HCT116 (cell line): ENCODE measurements around the gene PNLIPRP3. TPM values are rescaled to one million over a fixed set of nuclear protein-coding genes. Genes with fewer than 3 reads are reported as not detected.

Experiments used
- ATAC-seq: fragments of 200-7000 bp; cut with Tn5 transposase; 2 replicates; pipeline ENCODE4 v1.9.1; 2020; ENCODE audit warnings: mild to moderate bottlenecking, moderate library complexity
- BruUV-seq: library from RNA; stranded (reverse); fragments of 400-500 nt; replicated peaks from 2 replicates; lab custom pipeline; 2021; lab: Mats Ljungman, UMichigan
- CTCF ChIA-PET: fragments of 300-600 bp; sonication (Branson Sonifier 250); formaldehyde crosslinking; loops from one replicate; lab custom pipeline; 2021; ENCODE audit warnings: antibody characterized with exemption; lab: Charles Lee
- POLR2A ChIA-PET: fragments of 300-600, 350-600 bp; sonication (Branson Sonifier 250); formaldehyde crosslinking; loops from one replicate; lab custom pipeline; 2021; ENCODE audit warnings: antibody characterized with exemption; lab: Charles Lee
- RAD21 ChIA-PET, 2 experiments: fragments of 300-600 bp; sonication (Branson Sonifier 250); formaldehyde crosslinking; loops; one replicate each; lab custom pipeline; 2023; ENCODE audit warnings: low total read pairs in 2 of 2; ENCODE audit not compliant: uncharacterized antibody in 2 of 2, unreplicated experiment in 2 of 2, low non-redundant PET in 1 of 2; lab: Charles Lee
- DNase-seq: peaks from one replicate; pipeline ENCODE4 v3.0.0-alpha.2; 2010; ENCODE audit warnings: low read depth, low spot score
- H2AFZ ChIP-seq: fragments of 200-600 bp; shearing (Covaris generic), sonication (generic); 2 replicates; pipeline ENCODE4 v1.6.1; 2017; ENCODE audit warnings: low read depth, mixed run types, mixed read lengths, antibody characterized with exemption, low read length; ENCODE audit not compliant: poor library complexity, severe bottlenecking
- H3K27ac ChIP-seq: 2 replicates; pipeline ENCODE4 v1.5.1; 2012; ENCODE audit warnings: low read depth, low read length
- H3K27me3 ChIP-seq: fragments of 200-600 bp; sonication (generic); 2 replicates; pipeline ENCODE4 v1.6.1; 2016; ENCODE audit warnings: mixed run types, low read length, mixed read lengths; ENCODE audit not compliant: insufficient read depth
- H3K36me3 ChIP-seq, 2 experiments: fragments of 200-500 bp in 1 of 2; fragments of 200-600 bp in 1 of 2; sonication (Bioruptor generic) in 1 of 2; sonication (generic) in 1 of 2; 2 replicates each; pipeline versions ENCODE4 v1.5.1 to v1.6.1; 2014 to 2016; ENCODE audit warnings: low read length in 2 of 2, inconsistent platforms in 1 of 2, mixed read lengths in 1 of 2, mixed run types in 1 of 2; ENCODE audit not compliant: insufficient read depth in 2 of 2, control insufficient read depth in 1 of 2
- H3K4me1 ChIP-seq, 2 experiments: fragments of 200-600 bp in 1 of 2; sonication (generic) in 1 of 2; 2 replicates each; pipeline versions ENCODE4 v1.5.1 to v1.6.1; 2012 to 2017; ENCODE audit warnings: low read length in 2 of 2, inconsistent platforms in 1 of 2, mild to moderate bottlenecking in 1 of 2, mixed read lengths in 1 of 2, mixed run types in 1 of 2, moderate library complexity in 1 of 2; ENCODE audit not compliant: insufficient read depth in 2 of 2, control insufficient read depth in 1 of 2
- H3K4me2 ChIP-seq: fragments of 200-600 bp; sonication (generic); 2 replicates; pipeline ENCODE4 v1.6.1; 2017; ENCODE audit warnings: mixed run types, low read length, mixed read lengths
- H3K4me3 ChIP-seq, 2 experiments: fragments of 200-600 bp in 1 of 2; sonication (generic) in 1 of 2; replicated peaks in 1 of 2; 2 replicates each; pipeline ENCODE4 v1.5.1; 2011 to 2016; ENCODE audit warnings: low read length in 2 of 2, control low read depth in 1 of 2, low read depth in 1 of 2, mild to moderate bottlenecking in 1 of 2, mixed read lengths in 1 of 2, mixed run types in 1 of 2
- H3K79me2 ChIP-seq: fragments of 200-600 bp; sonication (generic); 2 replicates; pipeline ENCODE4 v1.6.1; 2017; ENCODE audit warnings: mild to moderate bottlenecking, mixed run types, low read length, moderate library complexity, mixed read lengths; ENCODE audit not compliant: insufficient read depth
- H3K9ac ChIP-seq: fragments of 200-600 bp; sonication (generic); 2 replicates; pipeline ENCODE4 v1.6.1; 2016; ENCODE audit warnings: low read length, mixed read lengths
- H3K9me2 ChIP-seq: fragments of 200-600 bp; sonication (generic), shearing (Covaris generic); 2 replicates; pipeline ENCODE4 v1.6.1; 2017; ENCODE audit warnings: mixed run types, mild to moderate bottlenecking, moderate library complexity; ENCODE audit not compliant: insufficient read depth
- H3K9me3 ChIP-seq, 2 experiments: fragments of 200-500 bp in 1 of 2; fragments of 200-600 bp in 1 of 2; sonication (Bioruptor generic) in 1 of 2; sonication (generic) in 1 of 2; 2 replicates each; pipeline ENCODE4 v1.6.1; 2014 to 2017; ENCODE audit warnings: low read length in 2 of 2, mixed read lengths in 2 of 2, inconsistent platforms in 1 of 2, low read depth in 1 of 2, mild to moderate bottlenecking in 1 of 2, mixed run types in 1 of 2, moderate library complexity in 1 of 2; ENCODE audit not compliant: control insufficient read depth in 1 of 2, insufficient read depth in 1 of 2
- H4K20me1 ChIP-seq: fragments of 200-600 bp; sonication (generic), shearing (Covaris generic); 2 replicates; pipeline ENCODE4 v1.6.1; 2017; ENCODE audit warnings: mixed run types, mild to moderate bottlenecking, moderate library complexity; ENCODE audit not compliant: insufficient read depth
- CEBPB ChIP-seq: IDR thresholded peaks from 2 replicates; pipeline ENCODE4 v1.6.1; 2012; ENCODE audit warnings: low read depth
- ELF1 ChIP-seq: IDR thresholded peaks from 2 replicates; pipeline ENCODE4 v1.6.1; 2012; ENCODE audit warnings: low read depth, borderline replicate concordance
- EZH2phosphoT487 ChIP-seq: fragments of 200-600 bp; IDR thresholded peaks from 2 replicates; pipeline ENCODE4 v1.6.1; 2018; ENCODE audit warnings: antibody characterized with exemption, borderline replicate concordance
- POLR2AphosphoS5 ChIP-seq: IDR thresholded peaks from 2 replicates; pipeline ENCODE4 v1.6.1; 2011; ENCODE audit warnings: mild to moderate bottlenecking, low read depth, low read length, moderate library complexity
- TCF7L2 ChIP-seq: IDR thresholded peaks from 2 replicates; pipeline ENCODE4 v1.7.0; 2011; ENCODE audit warnings: borderline replicate concordance, inconsistent platforms; ENCODE audit not compliant: insufficient read depth, insufficient read length; ENCODE audit errors: extremely low read depth
- ZFX ChIP-seq: fragments of 450-650 bp; IDR thresholded peaks from 2 replicates; pipeline ENCODE4 v1.6.1; 2017
- intact Hi-C: fragments of 100-400 bp; cut with micrococcal nuclease; formaldehyde crosslinking; loops from 2 replicates; pipeline ENCODE4 v1.10.0; 2022
- total RNA-seq: library from RNA; stranded (reverse); gene quantifications from one replicate; pipeline ENCODE4 v1.2.1, GENCODE V29; 2021; ENCODE audit not compliant: unreplicated experiment
- TF ChIP-seq, protein P1 (sequence below): IDR thresholded peaks from 2 replicates; pipeline ENCODE4 v1.6.1; 2012
- TF ChIP-seq, protein P2 (sequence below): IDR thresholded peaks from 2 replicates; pipeline ENCODE4 v1.6.1; 2012

Gene PNLIPRP3
- total RNA-seq, 1 experiment from 2014 or later: not detected

DNA sequence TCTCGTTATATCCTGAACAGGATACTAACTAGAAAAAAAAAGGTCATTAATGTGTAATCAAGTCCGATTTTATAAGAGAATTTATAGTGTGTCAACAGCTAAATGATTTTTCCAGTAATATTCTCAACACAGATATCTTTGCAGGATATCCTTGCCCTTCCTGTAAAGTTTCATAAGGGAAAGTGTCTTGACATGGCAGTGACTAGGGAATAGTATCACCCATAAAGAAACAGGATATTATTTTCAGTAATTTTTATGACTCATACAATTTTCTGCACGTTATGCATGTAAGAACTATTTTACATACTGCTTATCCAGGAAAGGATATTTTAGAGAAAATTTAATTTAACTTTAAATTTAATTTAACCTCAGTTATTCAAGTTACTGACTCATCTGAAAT lies 98.6 kb downstream of the PNLIPRP3 start:
- Histone ChIP-seq H3K4me3 (no peak overlapping the region), H3K9me3 (peaks cover 0 to 4% of the 10 kb centered on the region in 2 experiments; a peak in 1 of 4 replicates), H3K27me3 (peaks cover 17% of the 10 kb centered on the region), H3K4me2 (no peak overlapping the region), H3K9ac (no peak overlapping the region), H3K9me2 (no peaks in the 10 kb centered on the region), H3K79me2 (no peaks in the 10 kb centered on the region), H3K36me3 (no peaks in the 10 kb centered on the region), H4K20me1 (no peaks in the 10 kb centered on the region), H3K4me1 (no peaks in the 10 kb centered on the region), H3K27ac (no peak overlapping the region), H2AFZ (no peak overlapping the region)
- CTCF ChIA-PET: interaction anchor here (0.6 kb wide), 1 partner anchor 263 kb away, joined by 3 read pairs; no protein-coding TSS in a partner anchor
- no peak for DNase-seq
- POLR2A ChIA-PET: no interaction called here
- BruUV-seq: no TSS peak
- TF ChIP-seq CEBPB (no peak), ELF1 (no peak), POLR2AphosphoS5 (no peak), EZH2phosphoT487 (no peak), ZFX (no peak), TCF7L2 (no peak)
- TF ChIP-seq, protein P1, sequence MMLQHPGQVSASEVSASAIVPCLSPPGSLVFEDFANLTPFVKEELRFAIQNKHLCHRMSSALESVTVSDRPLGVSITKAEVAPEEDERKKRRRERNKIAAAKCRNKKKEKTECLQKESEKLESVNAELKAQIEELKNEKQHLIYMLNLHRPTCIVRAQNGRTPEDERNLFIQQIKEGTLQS: no peak
- TF ChIP-seq, protein P2, sequence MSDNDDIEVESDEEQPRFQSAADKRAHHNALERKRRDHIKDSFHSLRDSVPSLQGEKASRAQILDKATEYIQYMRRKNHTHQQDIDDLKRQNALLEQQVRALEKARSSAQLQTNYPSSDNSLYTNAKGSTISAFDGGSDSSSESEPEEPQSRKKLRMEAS: no peak
- intact Hi-C loops: no loop called here
- no peak for ATAC-seq
- RAD21 ChIA-PET: no interaction called here

Other genes with a start within 250 kb of the PNLIPRP3 start
- gene GFRA1, start 154.6 kb upstream of the PNLIPRP3 start, total RNA-seq: 0.30 TPM
- gene CCDC172, start 103.4 kb upstream of the PNLIPRP3 start, total RNA-seq: not detected
- 1.3 TPM for gene PNLIP, start 118.1 kb downstream of the PNLIPRP3 start, total RNA-seq
- 1.6 TPM for gene PNLIPRP1, start 163.1 kb downstream of the PNLIPRP3 start, total RNA-seq
- 1.1 TPM for gene PNLIPRP2, start 193.1 kb downstream of the PNLIPRP3 start, total RNA-seq